HCT116 (cell line): ENCODE data around the gene POLN.

ENCODE experiments used
- EZH2 ChIP-seq: fragments of 200-600 bp; sonication (generic); IDR thresholded peaks from 2 replicates; pipeline ENCODE4 v1.6.1; 2017; ENCODE audit warnings: antibody characterized with exemption, mixed run types
- EZH2phosphoT487 ChIP-seq: fragments of 200-600 bp; IDR thresholded peaks from 2 replicates; pipeline ENCODE4 v1.6.1; 2018; ENCODE audit warnings: antibody characterized with exemption, borderline replicate concordance
- MAX ChIP-seq: IDR thresholded peaks from 2 replicates; pipeline ENCODE4 v1.6.1; 2012
- POLR2AphosphoS5 ChIP-seq: IDR thresholded peaks from 2 replicates; pipeline ENCODE4 v1.6.1; 2011; ENCODE audit warnings: mild to moderate bottlenecking, low read depth, low read length, moderate library complexity
- SRF ChIP-seq: IDR thresholded peaks from 2 replicates; pipeline ENCODE4 v1.6.1; 2012; ENCODE audit warnings: low read depth
- TCF7L2 ChIP-seq: IDR thresholded peaks from 2 replicates; pipeline ENCODE4 v1.7.0; 2011; ENCODE audit warnings: borderline replicate concordance, inconsistent platforms; ENCODE audit not compliant: insufficient read depth, insufficient read length; ENCODE audit errors: extremely low read depth
- TF ChIP-seq, protein P1 (sequence below), 3 experiments: fragments of 200-600 bp in 1 of 3; sonication (generic) in 1 of 3; IDR thresholded peaks in 2 of 3; conservative IDR thresholded peaks in 1 of 3; 2 replicates each; pipeline ENCODE4 v1.5.1; 2012 to 2017; ENCODE audit warnings: low read depth in 2 of 3, low read length in 2 of 3, antibody characterized with exemption in 1 of 3, borderline replicate concordance in 1 of 3, control low read depth in 1 of 3, mild to moderate bottlenecking in 1 of 3, mixed read lengths in 1 of 3, mixed run types in 1 of 3, moderate library complexity in 1 of 3; ENCODE audit not compliant: insufficient read depth in 1 of 3
- TF ChIP-seq, protein P2 (sequence below): IDR thresholded peaks from 2 replicates; pipeline ENCODE4 v1.6.1; 2011; ENCODE audit warnings: mild to moderate bottlenecking, low read length, moderate library complexity; ENCODE audit not compliant: insufficient replicate concordance; ENCODE audit errors: extremely low read depth

GRCh38 chr4:2271279-2272025, 29.5 kb upstream of the POLN start:
- TF ChIP-seq, protein P1, sequence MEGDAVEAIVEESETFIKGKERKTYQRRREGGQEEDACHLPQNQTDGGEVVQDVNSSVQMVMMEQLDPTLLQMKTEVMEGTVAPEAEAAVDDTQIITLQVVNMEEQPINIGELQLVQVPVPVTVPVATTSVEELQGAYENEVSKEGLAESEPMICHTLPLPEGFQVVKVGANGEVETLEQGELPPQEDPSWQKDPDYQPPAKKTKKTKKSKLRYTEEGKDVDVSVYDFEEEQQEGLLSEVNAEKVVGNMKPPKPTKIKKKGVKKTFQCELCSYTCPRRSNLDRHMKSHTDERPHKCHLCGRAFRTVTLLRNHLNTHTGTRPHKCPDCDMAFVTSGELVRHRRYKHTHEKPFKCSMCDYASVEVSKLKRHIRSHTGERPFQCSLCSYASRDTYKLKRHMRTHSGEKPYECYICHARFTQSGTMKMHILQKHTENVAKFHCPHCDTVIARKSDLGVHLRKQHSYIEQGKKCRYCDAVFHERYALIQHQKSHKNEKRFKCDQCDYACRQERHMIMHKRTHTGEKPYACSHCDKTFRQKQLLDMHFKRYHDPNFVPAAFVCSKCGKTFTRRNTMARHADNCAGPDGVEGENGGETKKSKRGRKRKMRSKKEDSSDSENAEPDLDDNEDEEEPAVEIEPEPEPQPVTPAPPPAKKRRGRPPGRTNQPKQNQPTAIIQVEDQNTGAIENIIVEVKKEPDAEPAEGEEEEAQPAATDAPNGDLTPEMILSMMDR (IDR thresholded peaks at IDR 0.05 in 2 of 3, conservative IDR thresholded peaks at IDR 0.05 in 1 of 3; ENCODE audit: borderline replicate concordance in 1 of 3, insufficient read depth in 1 of 3, low read depth in 2 of 3, low read length in 2 of 3): no peak
- no peak for TF ChIP-seq EZH2
- TF ChIP-seq MAX: no peak
- no peak for TF ChIP-seq POLR2AphosphoS5
- TF ChIP-seq, protein P2, sequence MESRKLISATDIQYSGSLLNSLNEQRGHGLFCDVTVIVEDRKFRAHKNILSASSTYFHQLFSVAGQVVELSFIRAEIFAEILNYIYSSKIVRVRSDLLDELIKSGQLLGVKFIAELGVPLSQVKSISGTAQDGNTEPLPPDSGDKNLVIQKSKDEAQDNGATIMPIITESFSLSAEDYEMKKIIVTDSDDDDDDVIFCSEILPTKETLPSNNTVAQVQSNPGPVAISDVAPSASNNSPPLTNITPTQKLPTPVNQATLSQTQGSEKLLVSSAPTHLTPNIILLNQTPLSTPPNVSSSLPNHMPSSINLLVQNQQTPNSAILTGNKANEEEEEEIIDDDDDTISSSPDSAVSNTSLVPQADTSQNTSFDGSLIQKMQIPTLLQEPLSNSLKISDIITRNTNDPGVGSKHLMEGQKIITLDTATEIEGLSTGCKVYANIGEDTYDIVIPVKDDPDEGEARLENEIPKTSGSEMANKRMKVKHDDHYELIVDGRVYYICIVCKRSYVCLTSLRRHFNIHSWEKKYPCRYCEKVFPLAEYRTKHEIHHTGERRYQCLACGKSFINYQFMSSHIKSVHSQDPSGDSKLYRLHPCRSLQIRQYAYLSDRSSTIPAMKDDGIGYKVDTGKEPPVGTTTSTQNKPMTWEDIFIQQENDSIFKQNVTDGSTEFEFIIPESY: no peak
- TF ChIP-seq EZH2phosphoT487: no peak
- TF ChIP-seq SRF: no peak
- no peak for TF ChIP-seq TCF7L2
